HCEC 1CT (cell line): Measurements from ENCODE around the gene CHRNA10.
"Not testable (repeated sequence)": the region's sequence is repeated elsewhere in the genome, so short reads cannot be mapped to it uniquely, and the experiment has no call there.

Source experiments
- DNase-seq: peaks from one replicate; pipeline ENCODE4 v3.0.0-alpha.2; 2017

Gene CHRNA10

GRCh38 chr11:3664032-3664630, 7.1 kb downstream of the CHRNA10 start:
- DNase-seq, result no peak

- no peak for DNase-seq
Measured at GRCh38 chr11:3662856-3663255, 8.3 kb downstream of the CHRNA10 start.

- DNase-seq, result no peak
Measured at GRCh38 chr11:3660960-3661359, 10.2 kb downstream of the CHRNA10 start.

- DNase-seq, result no peak
Measured at GRCh38 chr11:3659595-3660515, 11.3 kb downstream of the CHRNA10 start.

- no peak for DNase-seq
Measured at GRCh38 chr11:3658252-3658651, 12.9 kb downstream of the CHRNA10 start.

GRCh38 chr11:3657331-3657730, 13.9 kb downstream of the CHRNA10 start:
- DNase-seq, result not testable (repeated sequence)

- no peak for DNase-seq
Measured at GRCh38 chr11:3655547-3655946, 15.6 kb downstream of the CHRNA10 start.

GRCh38 chr11:3652514-3652913, 18.7 kb downstream of the CHRNA10 start:
- DNase-seq, result not testable (repeated sequence)

- DNase-seq, result not testable (repeated sequence)
Measured at GRCh38 chr11:3649374-3649773, 21.8 kb downstream of the CHRNA10 start.

- not testable (repeated sequence) for DNase-seq
Measured at GRCh38 chr11:3648843-3649242, 22.3 kb downstream of the CHRNA10 start.

GRCh38 chr11:3645552-3645951, 25.6 kb downstream of the CHRNA10 start:
- no peak for DNase-seq

GRCh38 chr11:3644817-3645235, 26.4 kb downstream of the CHRNA10 start, which contains the start of gene ART1:
Gene ART1 (plus strand): TSS chr11:3645128. CDS start chr11:3659214, 14,086 bp downstream.
- DNase-seq, result no peak

GRCh38 chr11:3643102-3643546, 28.1 kb downstream of the CHRNA10 start:
- not testable (repeated sequence) for DNase-seq

GRCh38 chr11:3642071-3642951, 28.9 kb downstream of the CHRNA10 start:
- peak; percentile 51 for DNase-seq

- no peak for DNase-seq
Measured at GRCh38 chr11:3641701-3642070, 29.5 kb downstream of the CHRNA10 start, which contains the start of gene ART5. Gene ART5 (minus strand): TSS chr11:3641992. CDS start chr11:3641862, 130 bp downstream.

GRCh38 chr11:3641191-3641590, 30.0 kb downstream of the CHRNA10 start:
- no peak for DNase-seq

GRCh38 chr11:3639841-3640240, 31.3 kb downstream of the CHRNA10 start:
- DNase-seq, result no peak

GRCh38 chr11:3638513-3638912, 32.7 kb downstream of the CHRNA10 start:
- no peak for DNase-seq

GRCh38 chr11:3637201-3637600, 34.0 kb downstream of the CHRNA10 start:
- no peak for DNase-seq

GRCh38 chr11:3635641-3636375, 35.4 kb downstream of the CHRNA10 start:
- DNase-seq, result no peak

GRCh38 chr11:3632070-3632660, 39.0 kb downstream of the CHRNA10 start:
- no peak for DNase-seq

- DNase-seq, result no peak
Measured at GRCh38 chr11:3631331-3631730, 39.9 kb downstream of the CHRNA10 start.
